Stimulated activated CD4-positive, alpha-beta T cell treated with anti-CD3 and anti-CD28 coated beads, Interleukin-15, amount 100 ng/mL, for 48 hours (primary cell): ENCODE measurements around the gene ANKRD10.
"Not testable (repeated sequence)": the region's sequence is repeated elsewhere in the genome, so short reads cannot be mapped to it uniquely, and the experiment has no call there.

ENCODE experiments used
- DNase-seq, 2 donors: peaks; one replicate each; pipeline ENCODE4 v3.0.0-alpha.2; 2020; ENCODE audit warnings: low read depth in 2 of 2

ANKRD10 gene

DNA sequence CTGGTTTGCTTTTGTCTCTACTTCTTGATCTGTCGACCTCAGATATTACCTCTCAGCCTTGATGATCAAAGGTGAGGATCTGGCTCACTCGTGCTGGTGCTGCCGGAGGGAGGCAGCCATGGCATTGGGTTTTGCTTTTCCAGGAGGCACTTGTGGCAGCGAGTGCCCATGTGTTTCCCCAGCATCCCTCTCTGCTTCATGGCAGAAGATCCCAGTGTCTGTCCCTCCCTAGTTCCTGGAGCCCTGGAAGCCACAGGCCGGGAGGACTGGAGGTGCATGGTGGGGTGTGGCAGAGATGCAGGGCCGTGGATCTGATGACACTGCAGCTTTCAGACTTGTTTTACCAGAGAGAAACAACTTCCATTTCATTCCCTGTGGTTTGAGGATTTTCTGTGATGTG lies 47.5 kb downstream of the ANKRD10 start:
- no peak for DNase-seq

GRCh38 chr13:110866491-110867170 lies 48.2 kb downstream of the ANKRD10 start:
- no peak for DNase-seq

DNA sequence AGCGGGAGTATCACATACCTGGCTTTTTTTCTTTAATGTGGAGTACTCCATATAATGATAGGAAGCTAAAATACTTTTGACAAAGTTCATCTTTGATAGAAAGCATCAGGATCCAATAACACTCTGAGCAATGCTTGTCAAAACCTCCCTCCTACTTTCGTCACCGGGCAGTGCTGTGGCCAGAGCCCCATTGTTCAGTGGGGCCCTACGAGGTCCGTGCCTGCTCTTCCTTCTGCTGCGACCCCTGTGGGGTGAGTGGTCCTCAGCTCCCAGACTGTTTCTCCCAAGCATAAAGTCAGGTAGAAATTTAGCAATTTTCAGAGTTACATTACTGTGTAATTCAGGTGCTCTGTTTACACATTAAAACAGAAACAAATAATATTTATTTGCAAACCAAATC lies 51.2 kb downstream of the ANKRD10 start:
- no peak for DNase-seq

DNA sequence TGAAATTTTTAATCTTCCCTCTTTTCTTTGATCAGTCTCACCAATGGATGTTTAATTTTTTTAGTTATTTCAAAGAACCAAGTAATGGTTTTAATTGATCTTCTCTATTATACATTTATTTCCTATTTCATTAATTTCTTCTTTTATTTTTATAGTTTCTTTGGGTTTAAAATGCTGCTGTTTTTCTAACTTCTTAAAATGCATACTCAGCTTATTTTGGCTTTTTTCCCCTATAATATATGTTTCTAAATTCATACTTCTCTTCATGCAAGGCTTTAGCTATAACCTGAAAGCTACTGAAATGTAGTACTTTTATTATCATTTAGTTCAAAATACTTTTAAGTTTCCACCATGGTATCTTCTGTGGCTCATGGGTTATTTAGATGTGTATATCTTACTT lies 53.9 kb downstream of the ANKRD10 start:
- DNase-seq, result no peak

DNA sequence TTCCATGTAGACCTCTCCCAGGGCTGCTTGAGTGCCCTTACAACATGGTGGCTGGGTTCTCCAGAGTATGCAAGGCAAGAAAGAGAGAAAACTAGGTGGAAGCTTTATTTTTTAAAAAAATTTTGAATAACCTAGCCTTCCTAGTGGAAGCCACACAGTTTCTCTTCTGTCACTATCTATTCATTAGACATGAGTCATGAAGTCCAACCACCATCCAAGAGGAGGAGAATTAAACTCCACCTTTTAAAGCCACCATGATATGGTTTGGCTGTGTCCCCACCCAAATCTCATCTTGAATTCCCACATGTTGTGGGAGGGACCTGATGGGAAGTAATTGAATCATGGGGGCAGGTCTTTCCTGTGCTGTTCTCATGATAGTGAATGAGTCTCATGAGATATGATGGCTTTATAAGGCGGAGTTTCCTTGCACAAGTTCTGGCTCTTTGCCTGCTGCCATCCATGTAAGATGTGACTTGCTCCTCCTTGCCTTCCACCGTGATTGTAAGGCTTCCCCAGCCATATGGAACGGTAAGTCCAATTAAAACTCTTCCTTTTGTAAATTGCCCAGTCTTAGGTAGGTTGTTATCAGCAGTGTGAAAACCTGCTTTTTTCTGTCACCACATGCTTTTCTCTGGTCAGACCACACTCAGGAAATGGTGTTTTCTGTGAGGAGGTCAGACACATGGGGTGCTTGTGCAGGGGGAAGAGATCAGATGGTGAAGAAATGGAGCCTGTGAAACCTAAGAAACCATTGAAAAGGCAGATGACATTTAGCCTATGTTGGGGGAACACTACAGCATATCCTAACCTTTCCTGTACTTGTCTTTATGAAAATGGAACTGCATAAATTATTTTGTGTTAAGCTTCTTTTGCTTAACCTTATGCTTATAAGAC lies 57.7 kb downstream of the ANKRD10 start:
- DNase-seq, result no peak

DNA sequence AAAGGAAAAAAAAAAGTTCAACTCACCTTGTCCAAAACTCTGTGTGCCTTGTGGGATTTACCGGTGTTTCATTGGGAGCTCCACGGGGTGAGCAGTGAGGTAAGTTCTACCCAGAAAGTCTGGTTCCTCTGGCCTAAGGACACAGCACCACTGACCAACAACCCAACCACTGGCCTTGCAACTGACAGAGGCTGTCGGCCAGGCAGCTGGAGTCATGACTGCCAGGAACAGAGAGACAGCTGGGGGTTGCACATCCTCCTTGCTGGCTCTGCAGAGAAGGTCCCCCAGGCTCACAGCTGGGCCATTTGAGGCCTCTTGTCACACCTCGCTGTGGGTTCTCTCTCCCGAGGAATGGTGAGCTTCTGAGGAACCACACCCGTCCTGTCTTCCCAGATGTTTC lies 59.5 kb downstream of the ANKRD10 start:
- DNase-seq, result no peak

- no peak for DNase-seq
These were observed 60.0 kb downstream of the ANKRD10 start for GRCh38 chr13:110854866-110855265.

DNA sequence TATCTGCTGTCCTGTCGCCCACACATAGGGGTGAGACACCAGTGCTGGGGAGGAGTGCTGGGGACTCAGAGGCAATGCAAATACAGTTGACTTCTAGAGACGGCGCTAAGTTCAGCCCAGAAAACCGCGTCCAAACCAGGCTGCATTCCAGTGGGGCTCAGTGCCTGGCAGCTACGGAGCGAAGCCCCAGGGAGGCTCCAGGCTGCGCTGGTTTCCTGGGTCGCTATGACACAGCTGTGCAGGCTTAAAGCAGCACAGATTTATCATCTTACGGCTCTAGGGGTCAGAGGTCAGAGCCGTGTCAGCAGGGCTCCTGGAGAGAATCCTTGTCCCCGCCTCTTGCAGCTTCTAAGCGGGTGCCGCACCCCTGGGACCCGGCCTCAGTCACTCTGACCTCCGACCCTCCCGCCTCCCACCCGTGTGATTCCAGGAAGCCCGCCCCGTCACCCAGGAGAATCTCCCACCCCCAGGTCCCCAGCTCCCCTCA lies 61.6 kb downstream of the ANKRD10 start:
- no peak for DNase-seq

GRCh38 chr13:110850840-110851239 lies 64.0 kb downstream of the ANKRD10 start:
- no peak for DNase-seq

DNA sequence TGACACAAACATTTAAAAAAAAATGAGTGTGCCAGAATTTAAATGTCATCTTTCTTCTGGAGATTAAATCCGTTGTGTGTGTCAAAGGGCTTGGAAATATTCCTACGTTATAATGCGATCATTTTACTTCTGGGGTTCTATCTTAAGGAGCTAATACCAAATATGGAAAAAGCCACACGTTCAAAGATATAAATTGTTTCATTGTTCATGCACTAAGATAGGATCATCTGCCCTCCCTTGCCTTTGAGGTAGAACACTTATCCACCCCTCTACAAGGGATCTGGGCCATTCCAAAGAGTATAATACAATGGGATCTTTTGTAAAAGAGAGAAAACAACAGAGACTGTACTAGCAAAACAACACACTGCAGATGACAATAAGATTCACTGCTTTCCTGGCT lies 64.9 kb downstream of the ANKRD10 start:
- no peak for DNase-seq

- DNase-seq, result no peak
These were observed 69.3 kb downstream of the ANKRD10 start for GRCh38 chr13:110845520-110845919.

GRCh38 chr13:110841846-110842245 lies 73.0 kb downstream of the ANKRD10 start:
- no peak for DNase-seq

- no peak for DNase-seq
These were observed 73.5 kb downstream of the ANKRD10 start for GRCh38 chr13:110841406-110841805.

GRCh38 chr13:110838867-110839538 lies 75.9 kb downstream of the ANKRD10 start:
- no peak for DNase-seq

DNA sequence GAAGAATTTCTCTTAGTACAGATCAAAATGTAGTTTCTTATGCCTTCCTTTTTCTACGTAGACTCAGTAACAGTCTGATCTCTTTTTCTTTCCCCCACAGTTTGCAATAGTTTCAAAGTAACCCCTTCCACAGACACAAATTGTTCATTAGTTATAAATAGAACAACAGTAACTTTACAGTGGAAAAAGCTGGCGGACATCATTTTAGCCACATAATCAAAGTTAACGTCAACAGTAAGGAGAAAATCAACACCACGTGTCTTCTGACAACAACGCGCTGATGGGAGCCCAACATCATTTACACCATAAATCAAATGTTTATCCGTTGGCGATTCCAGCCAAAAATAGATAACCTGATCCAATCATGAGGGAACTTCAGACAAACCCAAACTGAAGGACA lies 76.8 kb downstream of the ANKRD10 start:
- no peak for DNase-seq

- not testable (repeated sequence) for DNase-seq
These were observed 77.3 kb downstream of the ANKRD10 start for GRCh38 chr13:110837397-110838061.

GRCh38 chr13:110836605-110836903 lies 78.3 kb downstream of the ANKRD10 start:
- no peak for DNase-seq

GRCh38 chr13:110835721-110836604 lies 78.9 kb downstream of the ANKRD10 start:
- DNase-seq, result no peak

GRCh38 chr13:110834572-110834971 lies 80.3 kb downstream of the ANKRD10 start:
- no peak for DNase-seq

- DNase-seq, result no peak
These were observed 82.3 kb downstream of the ANKRD10 start for GRCh38 chr13:110832531-110832930.

DNA sequence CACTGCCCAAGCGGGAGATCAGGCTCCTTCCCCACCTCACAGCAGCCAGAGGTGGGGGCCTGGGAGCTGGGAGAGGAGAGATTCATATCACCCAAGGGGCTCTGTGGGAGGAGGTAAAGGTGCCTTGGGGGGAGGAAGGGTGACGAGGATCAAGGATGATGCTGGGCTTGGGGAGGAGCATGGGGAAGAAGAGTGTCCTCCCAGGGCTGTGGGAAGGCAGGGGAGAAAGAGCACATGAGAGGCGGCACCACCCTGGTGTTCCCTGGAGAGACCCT lies 82.7 kb downstream of the ANKRD10 start:
- DNase-seq, result no peak
